Stimulated activated naive B cell treated with anti-CD40 and anti-IgM and Interleukin-4, amounts not matched to agents 10 μg/mL and 1 μg/mL and 100 μg/mL, for 72 hours (primary cell): ENCODE data around the gene FBH1.
"Not testable (repeated sequence)": the region's sequence is repeated elsewhere in the genome, so short reads cannot be mapped to it uniquely, and the experiment has no call there.

Source experiments
- ATAC-seq, 2 donors: fragments of 150-1000 bp; cut with Tn5 transposase; replicated peaks; 2 replicates each; pipeline ENCODE4 v1.10.0; 2021; ENCODE audit warnings: moderate library complexity in 1 of 2
- DNase-seq: peaks from one replicate; pipeline ENCODE4 v3.0.0; 2021
- H3K27ac Mint-ChIP-seq: one replicate; pipeline ENCODE4 v1.8.0; 2022; ENCODE audit warnings: mild to moderate bottlenecking, mixed read lengths
- H3K27me3 Mint-ChIP-seq, 2 donors: one replicate each; pipeline ENCODE4 v1.8.0; 2022; ENCODE audit warnings: mixed read lengths in 2 of 2
- H3K36me3 Mint-ChIP-seq, 2 donors: one replicate each; pipeline ENCODE4 v1.8.0; 2022; ENCODE audit warnings: mixed read lengths in 2 of 2, mild to moderate bottlenecking in 1 of 2
- H3K4me1 Mint-ChIP-seq, 2 donors: one replicate each; pipeline ENCODE4 v1.8.0; 2022; ENCODE audit warnings: mixed read lengths in 2 of 2, mild to moderate bottlenecking in 1 of 2
- H3K4me3 Mint-ChIP-seq, 2 donors: one replicate each; pipeline ENCODE4 v1.8.0; 2022; ENCODE audit warnings: mild to moderate bottlenecking in 2 of 2, mixed read lengths in 2 of 2, moderate library complexity in 1 of 2
- H3K9me3 Mint-ChIP-seq, 2 donors: one replicate each; pipeline ENCODE4 v1.8.0; 2022; ENCODE audit warnings: mixed read lengths in 2 of 2, mild to moderate bottlenecking in 1 of 2

Gene FBH1

GRCh38 chr10:5958675-5959074, 68.6 kb downstream of the FBH1 start:
- Mint-ChIP-seq H3K36me3 (peaks cover 35 to 49% of the 10 kb centered on the region in 2 donors), H3K9me3 (no peaks in the 10 kb centered on the region), H3K27me3 (no peaks in the 10 kb centered on the region), H3K4me3 (no peak overlapping the region), H3K27ac (no peak overlapping the region), H3K4me1 (no peaks in the 10 kb centered on the region)
- DNase-seq, result no peak
- no peak for ATAC-seq

- ATAC-seq (no peak), DNase-seq (no peak)
- Mint-ChIP-seq H3K4me3 (no peak overlapping the region), H3K27me3 (no peaks in the 10 kb centered on the region), H3K4me1 (no peaks in the 10 kb centered on the region), H3K27ac (no peak overlapping the region), H3K36me3 (peaks cover 35 to 48% of the 10 kb centered on the region in 2 donors), H3K9me3 (no peaks in the 10 kb centered on the region)
These were observed 69.1 kb downstream of the FBH1 start for GRCh38 chr10:5959142-5959541.

- Mint-ChIP-seq H3K4me3 (no peak overlapping the region), H3K36me3 (peaks cover 37 to 53% of the 10 kb centered on the region in 2 donors)
These were observed 69.6 kb downstream of the FBH1 start for GRCh38 chr10:5959581-5960069.

GRCh38 chr10:5960070-5960972, 70.3 kb downstream of the FBH1 start:
- Mint-ChIP-seq H3K4me3 (no peak overlapping the region), H3K9me3 (no peaks in the 10 kb centered on the region), H3K27me3 (no peaks in the 10 kb centered on the region), H3K27ac (no peak overlapping the region), H3K4me1 (no peaks in the 10 kb centered on the region), H3K36me3 (peaks cover 37 to 55% of the 10 kb centered on the region in 2 donors)
- no peak for ATAC-seq
- no peak for DNase-seq

More at GRCh38 chr10:5959581-5960069, 69.6 kb downstream of the FBH1 start:
- Mint-ChIP-seq H3K4me1 (no peaks in the 10 kb centered on the region), H3K27ac (no peak overlapping the region), H3K27me3 (no peaks in the 10 kb centered on the region), H3K9me3 (no peaks in the 10 kb centered on the region)
- no peak for DNase-seq
- no peak for ATAC-seq

- not testable (repeated sequence) for H3K4me1 Mint-ChIP-seq, H3K27ac Mint-ChIP-seq
These were observed 70.9 kb downstream of the FBH1 start for GRCh38 chr10:5960973-5961275.

GRCh38 chr10:5961405-5962100, 71.5 kb downstream of the FBH1 start:
- no peaks in the 10 kb centered on the region for H3K27me3 Mint-ChIP-seq
- ATAC-seq (no peak), DNase-seq (no peak)
- H3K4me3 Mint-ChIP-seq, result no peak overlapping the region
- no peaks in the 10 kb centered on the region for H3K9me3 Mint-ChIP-seq
- no peak overlapping the region for H3K27ac Mint-ChIP-seq
- peaks cover 37 to 50% of the 10 kb centered on the region in 2 donors for H3K36me3 Mint-ChIP-seq
- no peaks in the 10 kb centered on the region for H3K4me1 Mint-ChIP-seq

More at GRCh38 chr10:5960973-5961275, 70.9 kb downstream of the FBH1 start:
- not testable (repeated sequence) for DNase-seq, H3K4me3 Mint-ChIP-seq, H3K9me3 Mint-ChIP-seq, H3K27me3 Mint-ChIP-seq, ATAC-seq
- peaks cover 36 to 56% of the 10 kb centered on the region in 2 donors for H3K36me3 Mint-ChIP-seq

GRCh38 chr10:5962358-5962940, 72.4 kb downstream of the FBH1 start:
- not testable (repeated sequence) for H3K9me3 Mint-ChIP-seq, ATAC-seq, DNase-seq, H3K27me3 Mint-ChIP-seq, H3K27ac Mint-ChIP-seq, H3K4me1 Mint-ChIP-seq, H3K4me3 Mint-ChIP-seq
- peaks cover 33 to 47% of the 10 kb centered on the region in 2 donors for H3K36me3 Mint-ChIP-seq

GRCh38 chr10:5963071-5963470, 73.0 kb downstream of the FBH1 start:
- no peak overlapping the region for H3K27ac Mint-ChIP-seq
- no peaks in the 10 kb centered on the region for H3K27me3 Mint-ChIP-seq
- no peak overlapping the region for H3K4me3 Mint-ChIP-seq
- ATAC-seq (no peak), DNase-seq (no peak)
- H3K9me3 Mint-ChIP-seq, result no peaks in the 10 kb centered on the region
- peaks cover 0 to 1% of the 10 kb centered on the region in 2 donors for H3K4me1 Mint-ChIP-seq
- H3K36me3 Mint-ChIP-seq, result peaks cover 32 to 53% of the 10 kb centered on the region in 2 donors

- Mint-ChIP-seq H3K27ac (no peak overlapping the region), H3K4me1 (peaks cover 0 to 3% of the 10 kb centered on the region in 2 donors), H3K27me3 (no peaks in the 10 kb centered on the region), H3K36me3 (peaks cover 37 to 57% of the 10 kb centered on the region in 2 donors), H3K4me3 (no peak overlapping the region), H3K9me3 (no peaks in the 10 kb centered on the region)
- DNase-seq (no peak), ATAC-seq (no peak)
These were observed 73.5 kb downstream of the FBH1 start for GRCh38 chr10:5963591-5963990.

- H3K9me3 Mint-ChIP-seq, result no peaks in the 10 kb centered on the region
These were observed 74.7 kb downstream of the FBH1 start for GRCh38 chr10:5964736-5965135.

GRCh38 chr10:5965266-5965665, 75.2 kb downstream of the FBH1 start:
- Mint-ChIP-seq H3K27me3 (no peaks in the 10 kb centered on the region), H3K27ac (no peak overlapping the region), H3K9me3 (no peaks in the 10 kb centered on the region), H3K36me3 (peaks cover 32 to 42% of the 10 kb centered on the region in 2 donors), H3K4me3 (no peak overlapping the region), H3K4me1 (peaks cover 0 to 7% of the 10 kb centered on the region in 2 donors)
- ATAC-seq, result no peak
- DNase-seq, result no peak

More at GRCh38 chr10:5964736-5965135, 74.7 kb downstream of the FBH1 start:
- Mint-ChIP-seq H3K36me3 (peaks cover 36 to 48% of the 10 kb centered on the region in 2 donors), H3K4me3 (no peak overlapping the region), H3K4me1 (peaks cover 0 to 4% of the 10 kb centered on the region in 2 donors), H3K27ac (no peak overlapping the region), H3K27me3 (no peaks in the 10 kb centered on the region)
- DNase-seq (no peak), ATAC-seq (no peak)

GRCh38 chr10:5968037-5968680, 78.1 kb downstream of the FBH1 start:
- Mint-ChIP-seq H3K27me3 (no peaks in the 10 kb centered on the region), H3K4me1 (peaks cover 18 to 19% of the 10 kb centered on the region in 2 donors), H3K36me3 (peaks cover 24% of the 10 kb centered on the region in 2 donors), H3K27ac (no peak overlapping the region), H3K9me3 (no peaks in the 10 kb centered on the region), H3K4me3 (no peak overlapping the region)
- DNase-seq (no peak), ATAC-seq (no peak)

- Mint-ChIP-seq H3K9me3 (no peaks in the 10 kb centered on the region), H3K27ac (no peak overlapping the region), H3K4me3 (no peak overlapping the region), H3K36me3 (peaks cover 20 to 21% of the 10 kb centered on the region in 2 donors), H3K4me1 (peaks cover 18 to 20% of the 10 kb centered on the region in 2 donors), H3K27me3 (no peaks in the 10 kb centered on the region)
- no peak for ATAC-seq
- no peak for DNase-seq
These were observed 78.8 kb downstream of the FBH1 start for GRCh38 chr10:5968681-5969453.
